Measurements from ENCODE around the gene EEF1A2. TPM values are rescaled to one million over a fixed set of nuclear protein-coding genes. Genes with fewer than 3 reads are reported as not detected.

The EEF1A2 gene
- total RNA-seq, 1 experiment from 2014 or later = 32.0 TPM

DNA sequence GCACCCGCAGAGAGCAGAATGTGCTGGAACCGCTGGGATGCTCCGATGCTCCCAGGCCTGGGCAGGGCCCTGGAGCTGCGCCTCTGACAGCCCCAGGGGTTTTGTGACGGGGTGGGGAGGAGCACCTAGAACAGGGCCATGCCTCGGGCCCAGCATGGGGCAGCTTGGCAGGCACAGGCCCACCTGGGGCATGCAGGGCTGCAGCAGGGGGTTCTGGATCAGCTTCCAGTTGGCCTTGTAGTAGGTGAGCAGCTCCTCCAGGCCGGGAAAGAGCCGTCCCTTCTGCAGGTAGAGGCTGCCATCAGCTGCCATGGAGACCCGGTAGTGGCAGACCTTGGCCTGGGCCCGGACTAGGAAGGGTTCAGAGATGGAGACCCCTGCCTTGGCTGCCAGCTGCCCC is 44.2 kb upstream of the EEF1A2 start:
- CTCF ChIA-PET = no interaction called here
- Mint-ChIP-seq H3K36me3 (ENCODE audit: insufficient read depth, unreplicated experiment) (no peaks in the 10 kb centered on the region), H3K9me3 (ENCODE audit: unreplicated experiment) (no peaks in the 10 kb centered on the region), H3K4me1 (ENCODE audit: low read depth, unreplicated experiment) (peaks cover 22% of the 10 kb centered on the region), H3K27ac (ENCODE audit: unreplicated experiment) (no peak overlapping the region), H3K4me3 (ENCODE audit: unreplicated experiment) (no peak overlapping the region), H3K27me3 (ENCODE audit: insufficient read depth, unreplicated experiment) (no peaks in the 10 kb centered on the region)
- Histone ChIP-seq H3K27me3 (replicated peaks; ENCODE audit: control insufficient read depth, insufficient read depth, low read length) (no peaks in the 10 kb centered on the region), H3K4me3 (ENCODE audit: low read depth, low read length) (no peak overlapping the region), H3K36me3 (ENCODE audit: control insufficient read depth, insufficient read depth, low read length) (no peaks in the 10 kb centered on the region), H3K4me1 (peaks cover 28% of the 10 kb centered on the region), H3K9me3 (no peaks in the 10 kb centered on the region)
- no TSS peak for BruUV-seq (replicated peaks)
- POLR2A ChIA-PET = interaction anchor here (0.6 kb wide), 1 partner anchor 81 kb away, joined by 5 read pairs; no protein-coding TSS in a partner anchor
- intact Hi-C loops (cut with micrococcal nuclease; ENCODE audit: unreplicated experiment) = no loop called here
- no peak for DNase-seq
- TF ChIP-seq, protein P1, sequence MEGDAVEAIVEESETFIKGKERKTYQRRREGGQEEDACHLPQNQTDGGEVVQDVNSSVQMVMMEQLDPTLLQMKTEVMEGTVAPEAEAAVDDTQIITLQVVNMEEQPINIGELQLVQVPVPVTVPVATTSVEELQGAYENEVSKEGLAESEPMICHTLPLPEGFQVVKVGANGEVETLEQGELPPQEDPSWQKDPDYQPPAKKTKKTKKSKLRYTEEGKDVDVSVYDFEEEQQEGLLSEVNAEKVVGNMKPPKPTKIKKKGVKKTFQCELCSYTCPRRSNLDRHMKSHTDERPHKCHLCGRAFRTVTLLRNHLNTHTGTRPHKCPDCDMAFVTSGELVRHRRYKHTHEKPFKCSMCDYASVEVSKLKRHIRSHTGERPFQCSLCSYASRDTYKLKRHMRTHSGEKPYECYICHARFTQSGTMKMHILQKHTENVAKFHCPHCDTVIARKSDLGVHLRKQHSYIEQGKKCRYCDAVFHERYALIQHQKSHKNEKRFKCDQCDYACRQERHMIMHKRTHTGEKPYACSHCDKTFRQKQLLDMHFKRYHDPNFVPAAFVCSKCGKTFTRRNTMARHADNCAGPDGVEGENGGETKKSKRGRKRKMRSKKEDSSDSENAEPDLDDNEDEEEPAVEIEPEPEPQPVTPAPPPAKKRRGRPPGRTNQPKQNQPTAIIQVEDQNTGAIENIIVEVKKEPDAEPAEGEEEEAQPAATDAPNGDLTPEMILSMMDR (IDR thresholded peaks at IDR 0.05; ENCODE audit: insufficient read depth in 1 of 2, low read depth in 1 of 2, low read length in 1 of 2, severe bottlenecking in 1 of 2, unreplicated experiment in 1 of 2) = no peak

DNA sequence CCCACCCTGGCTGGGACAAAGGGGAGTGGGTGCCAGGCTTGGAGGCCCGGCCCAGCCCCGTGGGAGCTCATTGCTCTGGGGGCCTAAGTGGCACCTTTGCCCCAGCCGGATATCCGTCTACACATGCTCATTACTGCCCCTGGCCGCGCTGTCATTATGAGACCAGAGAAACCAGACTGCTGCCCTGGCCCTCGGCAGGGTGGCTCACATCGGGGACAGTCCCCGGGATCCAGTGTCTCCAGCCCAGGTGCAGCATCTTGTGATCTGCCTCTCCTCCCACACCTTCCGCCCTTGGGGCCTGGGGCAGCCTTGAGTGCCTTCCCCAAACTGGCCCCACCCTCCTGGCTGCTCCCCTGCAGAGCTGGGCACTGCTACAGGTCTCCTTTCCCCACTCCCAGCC is 43.8 kb upstream of the EEF1A2 start:
- H3K9me3 Mint-ChIP-seq (ENCODE audit: unreplicated experiment) = no peaks in the 10 kb centered on the region
- BruUV-seq (replicated peaks) = no TSS peak
- H3K4me3 Mint-ChIP-seq (ENCODE audit: unreplicated experiment) = no peak overlapping the region
- H3K27ac Mint-ChIP-seq (ENCODE audit: unreplicated experiment) = no peak overlapping the region
- Histone ChIP-seq H3K36me3 (ENCODE audit: control insufficient read depth, insufficient read depth, low read length) (no peaks in the 10 kb centered on the region), H3K9me3 (no peaks in the 10 kb centered on the region), H3K27me3 (replicated peaks; ENCODE audit: control insufficient read depth, insufficient read depth, low read length) (no peaks in the 10 kb centered on the region), H3K4me3 (ENCODE audit: low read depth, low read length) (no peak overlapping the region), H3K4me1 (peaks cover 30% of the 10 kb centered on the region)
- TF ChIP-seq, protein P1 (IDR thresholded peaks at IDR 0.05; ENCODE audit: insufficient read depth in 1 of 2, low read depth in 1 of 2, low read length in 1 of 2, severe bottlenecking in 1 of 2, unreplicated experiment in 1 of 2) = no peak
- no peaks in the 10 kb centered on the region for H3K27me3 Mint-ChIP-seq (ENCODE audit: insufficient read depth, unreplicated experiment)
- H3K36me3 Mint-ChIP-seq (ENCODE audit: insufficient read depth, unreplicated experiment) = peaks cover 4% of the 10 kb centered on the region
- intact Hi-C loops (cut with micrococcal nuclease; ENCODE audit: unreplicated experiment) = no loop called here
- no peak for DNase-seq
- ChIA-PET CTCF (interaction anchor here (0.6 to 1.4 kb wide), 3 partner anchors 14 to 179 kb away, joined by 3 read pairs; no protein-coding TSS in a partner anchor), POLR2A (interaction anchor here (0.6 kb wide), 1 partner anchor 82 kb away, joined by 5 read pairs; no protein-coding TSS in a partner anchor)
- H3K4me1 Mint-ChIP-seq (ENCODE audit: low read depth, unreplicated experiment) = peaks cover 22% of the 10 kb centered on the region

DNA sequence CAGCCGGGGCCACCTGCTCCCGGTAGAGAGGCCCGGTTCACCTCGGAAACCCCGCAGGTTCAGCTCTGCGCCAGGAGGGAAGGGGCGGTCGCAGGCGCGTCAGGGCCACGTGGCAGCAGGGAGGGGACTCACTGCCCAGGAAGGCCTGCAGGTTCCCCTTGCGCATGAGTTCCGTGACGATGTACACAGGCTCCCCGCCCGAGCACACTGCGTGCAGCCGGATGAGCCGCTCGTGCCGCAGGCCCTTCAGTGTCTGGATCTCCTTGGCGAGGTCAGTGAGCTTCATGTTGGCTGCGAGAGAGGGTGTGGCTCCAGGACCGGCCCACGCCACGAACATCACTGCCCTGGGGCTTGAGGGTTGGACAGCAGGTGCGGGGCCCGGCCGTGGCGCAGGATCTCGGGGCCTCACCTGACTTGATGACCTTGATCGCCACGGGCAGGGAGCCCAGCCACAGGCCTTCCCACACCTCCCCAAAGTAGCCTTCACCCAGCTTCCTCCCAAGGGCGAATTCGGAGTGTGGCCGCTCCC is 43.2 kb upstream of the EEF1A2 start:
- TF ChIP-seq, protein P1 (IDR thresholded peaks at IDR 0.05; ENCODE audit: insufficient read depth in 1 of 2, low read depth in 1 of 2, low read length in 1 of 2, severe bottlenecking in 1 of 2, unreplicated experiment in 1 of 2) = no peak
- Mint-ChIP-seq H3K4me1 (ENCODE audit: low read depth, unreplicated experiment) (peaks cover 22% of the 10 kb centered on the region), H3K27me3 (ENCODE audit: insufficient read depth, unreplicated experiment) (no peaks in the 10 kb centered on the region), H3K9me3 (ENCODE audit: unreplicated experiment) (no peaks in the 10 kb centered on the region), H3K27ac (ENCODE audit: unreplicated experiment) (no peak overlapping the region), H3K36me3 (ENCODE audit: insufficient read depth, unreplicated experiment) (peaks cover 5% of the 10 kb centered on the region), H3K4me3 (ENCODE audit: unreplicated experiment) (no peak overlapping the region)
- no peak for DNase-seq
- no TSS peak for BruUV-seq (replicated peaks)
- intact Hi-C loops (cut with micrococcal nuclease; ENCODE audit: unreplicated experiment) = no loop called here
- no peaks in the 10 kb centered on the region for H3K9me3 ChIP-seq
- no peaks in the 10 kb centered on the region for H3K27me3 ChIP-seq (replicated peaks; ENCODE audit: control insufficient read depth, insufficient read depth, low read length)
- POLR2A ChIA-PET = interaction anchor here (0.6 kb wide), 1 partner anchor 414 kb away, joined by 5 read pairs; the partner anchor contains the start of gene UCKL1
- peaks cover 36% of the 10 kb centered on the region for H3K4me1 ChIP-seq
- no peaks in the 10 kb centered on the region for H3K36me3 ChIP-seq (ENCODE audit: control insufficient read depth, insufficient read depth, low read length)
- CTCF ChIA-PET = interaction anchor here (0.6 to 1.4 kb wide), 8 partner anchors 12 to 523 kb away, joined by 3 to 4 read pairs (median 3); no protein-coding TSS in a partner anchor
- no peak overlapping the region for H3K4me3 ChIP-seq (ENCODE audit: low read depth, low read length)

Measured in Caco-2 (cell line).